ENCODE results near the gene SUPT20HL2. TPM values are rescaled to one million over a fixed set of nuclear protein-coding genes. Genes with fewer than 3 reads are reported as not detected.

The SUPT20HL2 gene
- total and polyA plus RNA-seq, 2 experiments from 2014 or later = not detected

DNA sequence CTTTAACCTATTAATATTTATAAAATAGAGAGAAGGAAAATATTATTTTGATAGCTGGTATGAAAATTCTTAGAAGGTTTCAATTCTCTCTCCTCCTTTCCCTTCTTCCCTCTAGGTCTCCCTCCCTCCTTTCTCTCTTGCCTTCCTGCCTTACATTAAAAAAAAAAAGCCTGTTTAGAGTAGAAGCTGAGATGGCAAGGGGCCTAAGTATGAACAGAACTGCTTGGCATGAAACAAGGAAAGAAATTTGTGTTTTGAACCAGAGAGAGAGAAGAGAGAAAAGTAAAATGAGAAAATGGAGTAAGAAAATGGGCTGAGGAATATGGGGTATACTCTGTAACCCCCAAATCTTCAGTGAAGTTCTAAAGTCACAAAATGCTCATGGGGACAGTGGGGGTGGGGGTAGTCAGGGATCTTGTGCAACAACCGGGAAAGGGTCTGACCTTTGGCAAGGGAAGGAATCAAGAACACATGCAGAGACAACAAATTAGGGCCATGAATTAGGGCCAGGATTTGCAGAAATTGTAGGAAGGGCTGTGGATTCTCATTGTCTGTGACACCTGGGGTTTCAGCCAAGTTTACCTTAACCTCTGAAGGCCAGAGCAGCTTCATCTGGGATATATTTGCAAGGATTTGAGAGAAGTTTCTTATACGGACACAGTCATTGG, 30.6 kb downstream of the SUPT20HL2 start:
- Histone ChIP-seq H3K9ac (no peak overlapping the region; the same call in 1 of the 2 replicates), H3K9me3 (ENCODE audit: low read depth) (no peaks in the 10 kb centered on the region), H2AFZ (peak overlapping the region; percentile 77; the same call in 1 of the 2 replicates), H3K4me1 (ENCODE audit: insufficient read depth) (peaks cover 13% of the 10 kb centered on the region), H3K36me3 (ENCODE audit: low read depth) (no peaks in the 10 kb centered on the region), H3K9me2 (ENCODE audit: insufficient read depth) (no peaks in the 10 kb centered on the region), H3F3A (ENCODE audit: insufficient read depth) (peaks cover 6% of the 10 kb centered on the region), H3K4me2 (ENCODE audit: unreplicated experiment) (peak overlapping the region; percentile 70), H4K20me1 (ENCODE audit: insufficient read depth) (no peaks in the 10 kb centered on the region), H3K79me2 (ENCODE audit: insufficient read depth) (no peaks in the 10 kb centered on the region), H3K27ac (peak overlapping the region; percentile 64), H3K4me3 (no peak overlapping the region; the same call in 1 of the 2 replicates), H3K27me3 (replicated peaks; ENCODE audit: insufficient read depth) (no peaks in the 10 kb centered on the region)
- WGBS, 2 experiments (ENCODE audit: low coverage in 1 of 2, low lambda C conversion rate in 2 of 2, missing lambda C conversion rate in 2 of 2) = 54 to 55% methylated on average over 2 of the region's 2 CpGs
- TF ChIP-seq EZH2 (IDR thresholded peaks at IDR 0.05; ENCODE audit: insufficient read depth, poor library complexity, severe bottlenecking) (no peak), EZH2phosphoT487 (IDR thresholded peaks at IDR 0.05; ENCODE audit: insufficient read depth, low read depth) (no peak)
- in situ Hi-C loops (cut with MboI) = no loop called here
- peak; percentile 6 for DNase-seq

DNA sequence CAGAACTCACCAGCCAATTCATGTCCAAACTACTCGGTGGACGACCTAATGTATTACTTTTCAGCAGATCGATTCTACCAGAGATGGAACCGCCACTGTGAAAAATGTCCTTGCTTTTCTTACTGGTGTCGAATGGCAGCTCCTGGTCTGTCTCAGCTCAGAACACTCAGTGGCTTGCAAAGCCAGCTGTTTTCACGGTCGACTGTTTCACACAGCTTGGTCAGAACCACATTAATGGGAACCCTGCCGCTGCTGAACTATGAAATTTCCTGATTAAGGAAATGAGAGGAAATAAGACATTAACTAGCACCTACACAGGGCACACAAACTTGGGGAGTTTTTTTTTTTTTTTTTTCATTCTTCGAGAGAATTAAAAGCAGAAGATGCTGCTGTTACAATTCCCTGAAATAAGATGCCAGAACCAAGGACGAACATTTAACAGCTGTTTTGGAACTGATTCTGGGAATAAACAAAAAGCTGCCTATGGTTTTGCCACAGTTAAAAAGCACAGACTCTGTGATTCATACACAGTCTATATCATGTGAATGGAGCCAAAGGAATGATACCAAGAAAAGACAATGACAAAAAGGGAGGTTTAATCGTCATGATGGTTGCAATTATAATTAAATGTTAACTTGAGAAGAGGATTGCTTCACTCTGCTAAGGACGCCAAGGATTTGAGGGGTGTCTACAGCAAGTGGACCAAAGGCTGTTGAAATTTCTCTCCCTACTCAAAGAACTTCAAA, 31.3 kb downstream of the SUPT20HL2 start:
- TF ChIP-seq EZH2 (IDR thresholded peaks at IDR 0.05; ENCODE audit: insufficient read depth, poor library complexity, severe bottlenecking) = no peak
- TF ChIP-seq EZH2phosphoT487 (IDR thresholded peaks at IDR 0.05; ENCODE audit: insufficient read depth, low read depth) = no peak
- Histone ChIP-seq H3K9me2 (ENCODE audit: insufficient read depth) (no peaks in the 10 kb centered on the region), H2AFZ (peak overlapping the region; percentile 77), H3K36me3 (ENCODE audit: low read depth) (no peaks in the 10 kb centered on the region), H3K79me2 (ENCODE audit: insufficient read depth) (no peaks in the 10 kb centered on the region), H3K4me1 (ENCODE audit: insufficient read depth) (peaks cover 13% of the 10 kb centered on the region), H3K27ac (peak overlapping the region; percentile 64), H3K27me3 (replicated peaks; ENCODE audit: insufficient read depth) (no peaks in the 10 kb centered on the region), H3K9ac (peak overlapping the region; percentile 59), H3K9me3 (ENCODE audit: low read depth) (no peaks in the 10 kb centered on the region), H3K4me3 (peak overlapping the region; percentile 56), H3K4me2 (ENCODE audit: unreplicated experiment) (peak overlapping the region; percentile 70), H4K20me1 (ENCODE audit: insufficient read depth) (no peaks in the 10 kb centered on the region), H3F3A (ENCODE audit: insufficient read depth) (peaks cover 6% of the 10 kb centered on the region)
- in situ Hi-C loops (cut with MboI) = no loop called here
- 2% methylated on average over 11 to 12 of the region's 12 CpGs for WGBS, 2 experiments (ENCODE audit: low coverage in 1 of 2, low lambda C conversion rate in 2 of 2, missing lambda C conversion rate in 2 of 2)
- peak; percentile 63 for DNase-seq

DNA sequence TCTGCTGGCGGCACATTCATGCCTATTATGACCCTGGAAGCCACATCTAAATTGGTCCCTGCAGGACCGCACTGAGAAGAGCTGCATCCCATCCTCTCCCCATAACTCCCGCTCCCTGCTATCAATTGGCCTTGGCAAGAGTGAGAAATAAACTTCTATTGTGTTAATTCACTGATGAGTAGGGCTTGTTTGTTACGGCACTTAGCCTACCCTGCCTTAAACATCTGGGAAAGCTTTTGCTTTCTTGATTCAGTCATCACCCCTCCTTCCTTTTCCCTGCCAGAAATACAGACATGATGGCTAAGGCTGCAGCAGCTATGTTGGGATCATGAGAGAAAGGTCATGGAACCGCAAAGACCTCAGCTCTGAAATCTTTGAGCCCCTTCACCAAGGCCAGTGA, 36.5 kb downstream of the SUPT20HL2 start:
- in situ Hi-C loops (cut with MboI) = no loop called here
- Histone ChIP-seq H2AFZ (no peak overlapping the region), H3K9me2 (ENCODE audit: insufficient read depth) (no peaks in the 10 kb centered on the region), H3K27ac (no peak overlapping the region), H3K9ac (no peak overlapping the region), H3F3A (ENCODE audit: insufficient read depth) (peaks cover 6% of the 10 kb centered on the region), H3K4me3 (no peak overlapping the region), H3K79me2 (ENCODE audit: insufficient read depth) (no peaks in the 10 kb centered on the region), H3K36me3 (ENCODE audit: low read depth) (no peaks in the 10 kb centered on the region), H3K9me3 (ENCODE audit: low read depth) (no peaks in the 10 kb centered on the region), H3K27me3 (replicated peaks; ENCODE audit: insufficient read depth) (no peaks in the 10 kb centered on the region), H3K4me1 (ENCODE audit: insufficient read depth) (0 out of 2 replicates have a peak, but pooled peaks cover 4% of the 10 kb centered on the region), H3K4me2 (ENCODE audit: unreplicated experiment) (no peak overlapping the region), H4K20me1 (ENCODE audit: insufficient read depth) (no peaks in the 10 kb centered on the region)
- 93 to 98% methylated on average over 4 to 5 of the region's 5 CpGs for WGBS, 2 experiments (ENCODE audit: low coverage in 1 of 2, low lambda C conversion rate in 2 of 2, missing lambda C conversion rate in 2 of 2)
- TF ChIP-seq EZH2phosphoT487 (IDR thresholded peaks at IDR 0.05; ENCODE audit: insufficient read depth, low read depth) = no peak
- no peak for DNase-seq

DNA sequence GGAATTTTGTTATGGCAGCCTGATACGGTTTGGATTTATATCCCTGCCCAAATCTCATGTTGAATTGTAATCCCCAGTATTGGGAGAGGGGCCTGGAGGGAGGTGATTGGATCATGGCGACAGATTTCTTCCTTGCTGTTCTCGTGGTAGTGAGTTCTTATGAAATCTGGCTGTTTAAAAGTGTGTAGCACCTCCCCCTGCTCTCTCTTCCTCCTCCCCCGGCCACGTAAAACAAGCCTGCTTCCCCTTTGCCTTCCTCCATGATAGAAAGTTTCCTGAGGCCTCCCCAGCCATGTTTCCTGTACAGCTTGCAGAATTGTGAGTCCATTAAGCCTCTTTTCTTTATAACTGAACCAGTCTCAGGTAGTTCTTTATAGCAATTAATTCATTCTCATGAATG, 37.9 kb downstream of the SUPT20HL2 start:
- H3K9me2 ChIP-seq (ENCODE audit: insufficient read depth) = no peaks in the 10 kb centered on the region
- no peak overlapping the region for H2AFZ ChIP-seq
- no peaks in the 10 kb centered on the region for H3K36me3 ChIP-seq (ENCODE audit: low read depth)
- no peak overlapping the region for H3K4me3 ChIP-seq
- in situ Hi-C loops (cut with MboI) = no loop called here
- H3K9me3 ChIP-seq (ENCODE audit: low read depth) = no peaks in the 10 kb centered on the region
- no peak overlapping the region for H3K27ac ChIP-seq
- no peak overlapping the region for H3K4me2 ChIP-seq (ENCODE audit: unreplicated experiment)
- H3K27me3 ChIP-seq (replicated peaks; ENCODE audit: insufficient read depth) = no peaks in the 10 kb centered on the region
- H3F3A ChIP-seq (ENCODE audit: insufficient read depth) = no peaks in the 10 kb centered on the region
- WGBS, 2 experiments (ENCODE audit: low coverage in 1 of 2, low lambda C conversion rate in 2 of 2, missing lambda C conversion rate in 2 of 2) = 72 to 77% methylated on average over 5 of the region's 5 CpGs
- H3K79me2 ChIP-seq (ENCODE audit: insufficient read depth) = no peaks in the 10 kb centered on the region
- DNase-seq = no peak
- H4K20me1 ChIP-seq (ENCODE audit: insufficient read depth) = no peaks in the 10 kb centered on the region
- TF ChIP-seq EZH2 (IDR thresholded peaks at IDR 0.05; ENCODE audit: insufficient read depth, poor library complexity, severe bottlenecking) (no peak), EZH2phosphoT487 (IDR thresholded peaks at IDR 0.05; ENCODE audit: insufficient read depth, low read depth) (no peak)
- no peak overlapping the region for H3K9ac ChIP-seq
- no peaks in the 10 kb centered on the region for H3K4me1 ChIP-seq (ENCODE audit: insufficient read depth)

All from GM23248 (cell line).